Measurements from ENCODE around the gene GNG7.

Gene GNG7

GRCh38 chr19:2628597-2628996 lies 73.9 kb downstream of the GNG7 start:
- Histone ChIP-seq H3K27ac (peak overlapping the region; percentile 96), H3K27me3 (ENCODE audit: control insufficient read depth, insufficient read depth, low read length) (no peaks in the 10 kb centered on the region), H3K4me2 (ENCODE audit: low read length) (peak overlapping the region; percentile 50), H3K36me3 (ENCODE audit: control insufficient read depth, insufficient read depth, low read length) (no peaks in the 10 kb centered on the region), H3K9ac (no peak overlapping the region), H3K4me3 (ENCODE audit: low read depth, low read length) (no peak overlapping the region), H3K9me3 (ENCODE audit: control insufficient read depth, low read length) (no peaks in the 10 kb centered on the region), H3K4me1 (peaks cover 54% of the 10 kb centered on the region), H2AFZ (no peak overlapping the region), H3K79me2 (peaks cover 4% of the 10 kb centered on the region)
- TF ChIP-seq CTCF (IDR thresholded peaks at IDR 0.05), result no peak

GRCh38 chr19:2627855-2628254 lies 74.6 kb downstream of the GNG7 start:
- peaks cover 60% of the 10 kb centered on the region for H3K4me1 ChIP-seq
- H3K4me3 ChIP-seq (ENCODE audit: low read depth, low read length), result peak overlapping the region; percentile 24
- H3K4me2 ChIP-seq (ENCODE audit: low read length), result peak overlapping the region; percentile 50
- peaks cover 4% of the 10 kb centered on the region for H3K79me2 ChIP-seq
- no peaks in the 10 kb centered on the region for H3K27me3 ChIP-seq (ENCODE audit: control insufficient read depth, insufficient read depth, low read length)
- peak overlapping the region; percentile 17 for H2AFZ ChIP-seq
- no peaks in the 10 kb centered on the region for H3K9me3 ChIP-seq (ENCODE audit: control insufficient read depth, low read length)
- TF ChIP-seq CTCF (IDR thresholded peaks at IDR 0.05), result no peak
- no peak overlapping the region for H3K9ac ChIP-seq
- no peaks in the 10 kb centered on the region for H3K36me3 ChIP-seq (ENCODE audit: control insufficient read depth, insufficient read depth, low read length)
- H3K27ac ChIP-seq, result peak overlapping the region; percentile 96

- Histone ChIP-seq H2AFZ (peak overlapping the region; percentile 59), H3K27me3 (ENCODE audit: control insufficient read depth, insufficient read depth, low read length) (no peaks in the 10 kb centered on the region), H3K9me3 (ENCODE audit: control insufficient read depth, low read length) (no peaks in the 10 kb centered on the region), H3K4me1 (peaks cover 60% of the 10 kb centered on the region), H3K36me3 (ENCODE audit: control insufficient read depth, insufficient read depth, low read length) (no peaks in the 10 kb centered on the region), H3K27ac (peak overlapping the region; percentile 96), H3K79me2 (peaks cover 2% of the 10 kb centered on the region), H3K9ac (peak overlapping the region; percentile 24), H3K4me3 (ENCODE audit: low read depth, low read length) (peak overlapping the region; percentile 24), H3K4me2 (ENCODE audit: low read length) (peak overlapping the region; percentile 51)
- no peak for TF ChIP-seq CTCF (IDR thresholded peaks at IDR 0.05)
Measured at GRCh38 chr19:2627319-2627829, 75.1 kb downstream of the GNG7 start.

- Histone ChIP-seq H3K36me3 (ENCODE audit: control insufficient read depth, insufficient read depth, low read length) (no peaks in the 10 kb centered on the region), H3K9me3 (ENCODE audit: control insufficient read depth, low read length) (no peaks in the 10 kb centered on the region), H2AFZ (peak overlapping the region; percentile 19), H3K4me2 (ENCODE audit: low read length) (peak overlapping the region; percentile 57), H3K79me2 (peaks cover 1% of the 10 kb centered on the region), H3K27ac (peak overlapping the region; percentile 96), H3K9ac (no peak overlapping the region), H3K4me3 (ENCODE audit: low read depth, low read length) (no peak overlapping the region), H3K4me1 (peaks cover 60% of the 10 kb centered on the region), H3K27me3 (ENCODE audit: control insufficient read depth, insufficient read depth, low read length) (no peaks in the 10 kb centered on the region)
- no peak for TF ChIP-seq CTCF (IDR thresholded peaks at IDR 0.05)
Measured at GRCh38 chr19:2625434-2625833, 77.1 kb downstream of the GNG7 start.

- peaks cover 62% of the 10 kb centered on the region for H3K4me1 ChIP-seq
- no peak overlapping the region for H3K9ac ChIP-seq
- peak; percentile 50 for TF ChIP-seq CTCF (IDR thresholded peaks at IDR 0.05)
- H3K27me3 ChIP-seq (ENCODE audit: control insufficient read depth, insufficient read depth, low read length), result no peaks in the 10 kb centered on the region
- H3K9me3 ChIP-seq (ENCODE audit: control insufficient read depth, low read length), result no peaks in the 10 kb centered on the region
- H2AFZ ChIP-seq, result peak overlapping the region; percentile 67
- H3K36me3 ChIP-seq (ENCODE audit: control insufficient read depth, insufficient read depth, low read length), result no peaks in the 10 kb centered on the region
- H3K4me3 ChIP-seq (ENCODE audit: low read depth, low read length), result peak overlapping the region; percentile 23
- peak overlapping the region; percentile 96 for H3K27ac ChIP-seq
- peak overlapping the region; percentile 57 for H3K4me2 ChIP-seq (ENCODE audit: low read length)
- peaks cover 3% of the 10 kb centered on the region for H3K79me2 ChIP-seq
Measured at GRCh38 chr19:2624537-2625091, 77.9 kb downstream of the GNG7 start.

Data from parathyroid adenoma (tissue), 2 donors.